Measurements from ENCODE around the gene TBCK. TPM values are rescaled to one million over a fixed set of nuclear protein-coding genes. Genes with fewer than 3 reads are reported as not detected.

Gene TBCK
- total and polyA plus RNA-seq, 2 donors (not counting 3 experiments of a cell fraction or from before 2014, with no cell fraction given) = 18.2 to 38.6 TPM

- H3K9ac ChIP-seq (replicated peaks; ENCODE audit: extremely low read depth, insufficient read depth, low read length) = no peak overlapping the region
- BruUV-seq (replicated peaks) = no TSS peak
Measured at GRCh38 chr4:106079616-106080015, 236.4 kb downstream of the TBCK start.

More at GRCh38 chr4:106079616-106080015, 236.4 kb downstream of the TBCK start:
- H3K36me3 ChIP-seq (ENCODE audit: control insufficient read depth in 2 of 2, extremely low read depth in 1 of 2, insufficient read depth in 2 of 2, low read length in 2 of 2) = no peaks in the 10 kb centered on the region
- FAIRE-seq = no peak
- H3K79me2 ChIP-seq (ENCODE audit: control insufficient read depth, insufficient read depth, low read length) = no peaks in the 10 kb centered on the region
- H3K9me1 ChIP-seq (replicated peaks; ENCODE audit: control insufficient read depth, extremely low read depth, insufficient read depth, low read length) = no peaks in the 10 kb centered on the region
- intact Hi-C loops (cut with micrococcal nuclease) = no loop called here
- H3K9me3 ChIP-seq (replicated peaks; ENCODE audit: control insufficient read depth, insufficient read depth, low read length) = no peaks in the 10 kb centered on the region
- no peak overlapping the region for H3K4me2 ChIP-seq (ENCODE audit: insufficient read depth, low read length)
- dilution Hi-C loops (cut with MboI; ENCODE audit: extremely low pct_ligation_motif_present, low sequenced_read_pairs) = no loop called here
- H3K4me1 ChIP-seq (ENCODE audit: control insufficient read depth, extremely low read depth, insufficient read depth, low read length) = no peaks in the 10 kb centered on the region
- ChIA-PET POLR2A (no interaction called here), CTCF (no interaction called here)
- H3K27me3 ChIP-seq (ENCODE audit: control insufficient read depth in 2 of 2, insufficient read depth in 2 of 2, low read length in 2 of 2) = no peaks in the 10 kb centered on the region
- no peak for TF ChIP-seq FOS (IDR thresholded peaks at IDR 0.05; ENCODE audit: borderline replicate concordance, insufficient read depth, low read length)
- no peak for TF ChIP-seq JUN (IDR thresholded peaks at IDR 0.05; ENCODE audit: borderline replicate concordance, insufficient read depth, insufficient read length, low read depth)
- TF ChIP-seq, protein P1, sequence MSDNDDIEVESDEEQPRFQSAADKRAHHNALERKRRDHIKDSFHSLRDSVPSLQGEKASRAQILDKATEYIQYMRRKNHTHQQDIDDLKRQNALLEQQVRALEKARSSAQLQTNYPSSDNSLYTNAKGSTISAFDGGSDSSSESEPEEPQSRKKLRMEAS (IDR thresholded peaks at IDR 0.05; ENCODE audit: insufficient read depth, insufficient read length) = no peak
- no peak for TF ChIP-seq POLR2A (IDR thresholded peaks at IDR 0.05; ENCODE audit: low read depth, low read length)
- no peak for TF ChIP-seq POLR2AphosphoS5 (IDR thresholded peaks at IDR 0.05; ENCODE audit: insufficient read depth, low read depth, low read length)
- TF ChIP-seq CTCF (IDR thresholded peaks at IDR 0.05; ENCODE audit: extremely low read depth in 1 of 2, insufficient read depth in 1 of 2, low read depth in 1 of 2, low read length in 2 of 2) = no peak
- no peak for TF ChIP-seq MYC (IDR thresholded peaks at IDR 0.05; ENCODE audit: low read depth, low read length)
- no peak for TF ChIP-seq EZH2 (IDR thresholded peaks at IDR 0.05; ENCODE audit: borderline replicate concordance, low read depth, low read length, severe bottlenecking)
- no peak for TF ChIP-seq GATA2 (IDR thresholded peaks at IDR 0.05; ENCODE audit: insufficient read depth, insufficient read length, low read depth, low read length)
- H3K4me3 ChIP-seq (replicated peaks in 1 of 3; ENCODE audit: insufficient read depth in 1 of 3, low read depth in 1 of 3, low read length in 3 of 3) = no peak overlapping the region
- H2AFZ ChIP-seq (ENCODE audit: low read depth, low read length) = no peak overlapping the region
- no peak overlapping the region for H3K27ac ChIP-seq (ENCODE audit: insufficient read depth, low read depth, low read length)
- peak; percentile 11 for DNase-seq (ENCODE audit: low read depth, low spot score)
- no peaks in the 10 kb centered on the region for H4K20me1 ChIP-seq (replicated peaks; ENCODE audit: control insufficient read depth, extremely low read depth, insufficient read depth, low read length)
